ENCODE results near the gene MRPS24. TPM values are rescaled to one million over a fixed set of nuclear protein-coding genes. Genes with fewer than 3 reads are reported as not detected.

The MRPS24 gene
- total RNA-seq, 1 donor from 2014 or later: 61.5 TPM

GRCh38 chr7:43868681-43869005 lies 674 bp downstream of the MRPS24 start:
- intact Hi-C loops (cut with DNase I): no loop called here
- DNase-seq (no peak), ATAC-seq (no peak)
- no peak for TF ChIP-seq CTCF (IDR thresholded peaks at IDR 0.05)
- Histone ChIP-seq H3K36me3 (peaks cover 12% of the 10 kb centered on the region), H3K4me1 (peaks cover 16% of the 10 kb centered on the region), H3K4me3 (peak overlapping the region; percentile 72), H3K27me3 (no peaks in the 10 kb centered on the region), H3K9me3 (no peaks in the 10 kb centered on the region), H3K27ac (peak overlapping the region; percentile 83)

- no peak for DNase-seq
- no peak for TF ChIP-seq CTCF (IDR thresholded peaks at IDR 0.05)
- Histone ChIP-seq H3K27me3 (no peaks in the 10 kb centered on the region), H3K27ac (no peak overlapping the region), H3K36me3 (peaks cover 12% of the 10 kb centered on the region), H3K4me3 (peak overlapping the region; percentile 72), H3K4me1 (peaks cover 16% of the 10 kb centered on the region), H3K9me3 (no peaks in the 10 kb centered on the region)
- intact Hi-C loops (cut with DNase I): no loop called here
- no peak for ATAC-seq
These were observed 1.1 kb downstream of the MRPS24 start for GRCh38 chr7:43868181-43868580.

DNA sequence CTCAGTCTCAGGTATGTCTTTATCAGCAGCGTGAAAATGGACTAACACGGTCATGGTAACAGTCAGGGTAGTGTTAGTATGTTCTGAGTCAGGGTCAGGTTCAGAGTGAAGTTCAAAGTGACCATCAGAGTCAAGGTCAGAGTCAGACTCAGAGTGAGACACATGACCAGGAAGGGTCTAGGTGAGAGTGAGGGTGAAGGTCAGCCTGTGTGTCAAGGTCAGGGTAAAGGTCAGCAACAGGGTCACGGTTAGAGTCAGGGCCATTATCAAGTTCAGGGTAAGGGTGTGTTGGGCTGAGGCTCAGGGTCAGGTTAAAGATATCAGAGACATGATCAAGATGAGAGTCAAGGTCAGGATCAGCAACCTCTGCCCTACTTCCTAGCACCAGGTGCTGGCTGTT lies 4.0 kb downstream of the MRPS24 start:
- ATAC-seq (no peak), DNase-seq (no peak)
- H3K36me3 ChIP-seq: peaks cover 12% of the 10 kb centered on the region
- H3K9me3 ChIP-seq: no peaks in the 10 kb centered on the region
- no peaks in the 10 kb centered on the region for H3K27me3 ChIP-seq
- peaks cover 12% of the 10 kb centered on the region for H3K4me1 ChIP-seq
- no peak overlapping the region for H3K27ac ChIP-seq
- intact Hi-C loops (cut with DNase I): no loop called here
- H3K4me3 ChIP-seq: no peak overlapping the region
- TF ChIP-seq CTCF (IDR thresholded peaks at IDR 0.05): no peak

- no peaks in the 10 kb centered on the region for H3K9me3 ChIP-seq
- no peak for TF ChIP-seq CTCF (IDR thresholded peaks at IDR 0.05)
- H3K27ac ChIP-seq: no peak overlapping the region
- DNase-seq (no peak), ATAC-seq (no peak)
- H3K4me3 ChIP-seq: no peak overlapping the region
- intact Hi-C loops (cut with DNase I): no loop called here
- H3K4me1 ChIP-seq: peaks cover 7% of the 10 kb centered on the region
- peaks cover 12% of the 10 kb centered on the region for H3K36me3 ChIP-seq
- H3K27me3 ChIP-seq: no peaks in the 10 kb centered on the region
These were observed 5.2 kb downstream of the MRPS24 start for GRCh38 chr7:43864126-43864525.

DNA sequence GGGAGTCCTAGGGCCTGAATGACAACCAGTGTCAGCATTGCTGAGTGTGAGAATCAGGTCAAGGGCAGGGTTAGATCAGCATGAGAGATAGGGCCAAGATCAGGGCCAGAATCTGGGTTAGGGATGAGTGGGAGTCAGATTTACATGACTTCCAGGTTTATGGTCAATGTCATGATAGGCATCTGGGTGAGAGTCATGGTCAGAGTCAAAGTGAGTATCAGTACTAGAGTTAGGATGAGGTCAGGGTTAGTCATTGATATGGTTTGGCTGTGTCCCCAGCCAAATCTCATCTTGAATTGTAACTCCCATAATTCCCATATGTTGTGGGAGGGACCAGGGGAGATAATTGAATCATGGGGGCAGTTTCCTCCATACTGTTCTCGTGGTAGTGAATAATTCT lies 12.3 kb downstream of the MRPS24 start:
- intact Hi-C loops (cut with DNase I): no loop called here
- Histone ChIP-seq H3K36me3 (no peaks in the 10 kb centered on the region), H3K27me3 (no peaks in the 10 kb centered on the region), H3K9me3 (no peaks in the 10 kb centered on the region), H3K4me1 (no peaks in the 10 kb centered on the region), H3K27ac (no peak overlapping the region), H3K4me3 (no peak overlapping the region)
- ATAC-seq: no peak
- DNase-seq: no peak
- no peak for TF ChIP-seq CTCF (IDR thresholded peaks at IDR 0.05)

DNA sequence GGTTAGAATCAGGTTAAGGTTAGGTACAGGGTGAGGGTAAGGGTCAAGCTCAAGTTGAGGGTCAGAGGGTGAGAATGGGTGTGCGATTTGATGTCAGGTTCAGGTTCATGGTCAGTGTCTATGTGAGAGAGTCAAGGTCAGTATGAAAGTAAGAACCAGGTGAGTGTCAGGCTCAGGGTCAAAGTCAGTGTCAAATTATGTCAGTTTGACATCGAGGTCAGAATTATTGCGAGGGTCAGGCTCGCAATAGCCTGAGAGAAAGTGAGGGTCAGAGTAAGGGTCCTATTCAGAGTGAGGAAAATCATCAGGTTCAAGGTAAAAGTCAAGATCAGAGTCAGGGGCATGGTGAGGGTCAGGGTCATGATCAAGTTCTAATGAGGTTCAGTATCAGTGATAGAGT lies 13.0 kb downstream of the MRPS24 start:
- DNase-seq (no peak), ATAC-seq (no peak)
- H3K27ac ChIP-seq: no peak overlapping the region
- no peak for TF ChIP-seq CTCF (IDR thresholded peaks at IDR 0.05)
- intact Hi-C loops (cut with DNase I): no loop called here
- no peaks in the 10 kb centered on the region for H3K9me3 ChIP-seq
- H3K4me1 ChIP-seq: no peaks in the 10 kb centered on the region
- no peak overlapping the region for H3K4me3 ChIP-seq
- H3K27me3 ChIP-seq: no peaks in the 10 kb centered on the region
- no peaks in the 10 kb centered on the region for H3K36me3 ChIP-seq
